ENCODE results near the gene SMOC2.

DNA sequence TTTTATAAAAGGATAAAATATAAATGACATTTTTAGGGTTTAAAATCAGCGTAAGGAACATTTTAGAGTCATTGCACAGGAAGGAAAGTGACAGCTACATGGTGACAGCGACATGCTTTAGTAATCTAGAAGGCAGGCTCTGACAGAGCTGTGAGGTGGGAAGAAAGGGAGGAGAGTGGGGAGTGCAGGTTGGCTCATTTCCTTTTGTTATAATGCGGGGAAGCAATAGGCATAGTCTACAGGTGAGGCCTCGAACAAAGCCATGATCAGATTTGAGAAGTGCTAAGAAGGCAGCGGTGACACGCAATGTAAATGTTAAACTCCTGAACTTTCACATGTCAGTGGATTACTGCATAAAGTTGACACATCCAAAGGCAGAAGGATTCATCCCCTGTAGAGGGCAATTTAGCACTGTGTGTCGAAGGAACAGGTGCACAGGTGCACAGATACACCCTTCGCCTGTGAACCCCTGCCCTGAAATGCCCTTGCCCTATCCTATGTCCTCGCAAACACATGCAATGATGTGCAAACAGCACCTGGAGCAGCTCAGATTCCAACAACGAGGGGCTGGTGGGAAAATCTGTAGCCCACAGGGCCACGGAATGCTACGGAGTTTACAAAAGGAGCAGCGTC is 32.4 kb upstream of the SMOC2 start:
- TF ChIP-seq, protein P1, sequence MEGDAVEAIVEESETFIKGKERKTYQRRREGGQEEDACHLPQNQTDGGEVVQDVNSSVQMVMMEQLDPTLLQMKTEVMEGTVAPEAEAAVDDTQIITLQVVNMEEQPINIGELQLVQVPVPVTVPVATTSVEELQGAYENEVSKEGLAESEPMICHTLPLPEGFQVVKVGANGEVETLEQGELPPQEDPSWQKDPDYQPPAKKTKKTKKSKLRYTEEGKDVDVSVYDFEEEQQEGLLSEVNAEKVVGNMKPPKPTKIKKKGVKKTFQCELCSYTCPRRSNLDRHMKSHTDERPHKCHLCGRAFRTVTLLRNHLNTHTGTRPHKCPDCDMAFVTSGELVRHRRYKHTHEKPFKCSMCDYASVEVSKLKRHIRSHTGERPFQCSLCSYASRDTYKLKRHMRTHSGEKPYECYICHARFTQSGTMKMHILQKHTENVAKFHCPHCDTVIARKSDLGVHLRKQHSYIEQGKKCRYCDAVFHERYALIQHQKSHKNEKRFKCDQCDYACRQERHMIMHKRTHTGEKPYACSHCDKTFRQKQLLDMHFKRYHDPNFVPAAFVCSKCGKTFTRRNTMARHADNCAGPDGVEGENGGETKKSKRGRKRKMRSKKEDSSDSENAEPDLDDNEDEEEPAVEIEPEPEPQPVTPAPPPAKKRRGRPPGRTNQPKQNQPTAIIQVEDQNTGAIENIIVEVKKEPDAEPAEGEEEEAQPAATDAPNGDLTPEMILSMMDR (IDR thresholded peaks at IDR 0.05): no peak
- no peak for TF ChIP-seq POLR2AphosphoS5 (IDR thresholded peaks at IDR 0.05)

All from breast epithelium (tissue), 3 donors.